HepG2 (cell line): Measurements from ENCODE around the gene UBE2J1. TPM values are rescaled to one million over a fixed set of nuclear protein-coding genes. Genes with fewer than 3 reads are reported as not detected.

Source experiments
- ARNT2 ChIP-seq: sonication (generic); formaldehyde crosslinking; IDR thresholded peaks from 2 replicates; pipeline ENCODE4 v1.8.0; 2022; ENCODE audit warnings: mild to moderate bottlenecking, low read depth, missing genetic modification reagents, moderate library complexity
- ARNTL ChIP-seq: sonication (generic); formaldehyde crosslinking; IDR thresholded peaks from 2 replicates; pipeline ENCODE4 v1.4.0; 2020; ENCODE audit warnings: mild to moderate bottlenecking, missing genetic modification reagents
- BRCA1 ChIP-seq: sonication (generic); formaldehyde crosslinking; IDR thresholded peaks from 2 replicates; pipeline ENCODE4 v1.4.0; 2020; ENCODE audit warnings: missing genetic modification reagents
- GATAD2A ChIP-seq: IDR thresholded peaks from 2 replicates; pipeline ENCODE4 v1.6.1; 2016
- HNRNPH1 ChIP-seq: fragments of 200-400 bp; formaldehyde crosslinking; optimal IDR thresholded peaks from 2 replicates; pipeline ENCODE3; 2017; ENCODE audit warnings: mild to moderate bottlenecking, low read depth, low read length
- IRF2 ChIP-seq: IDR thresholded peaks from 2 replicates; pipeline ENCODE4 v1.6.1; 2018; ENCODE audit warnings: missing genetic modification reagents, missing compliant biosample characterization
- JARID2 ChIP-seq: sonication (generic); formaldehyde crosslinking; IDR thresholded peaks from 2 replicates; pipeline ENCODE4 v1.8.1; 2023; ENCODE audit warnings: missing genetic modification reagents, inconsistent platforms; ENCODE audit not compliant: insufficient replicate concordance
- JUNB ChIP-seq: sonication (generic); formaldehyde crosslinking; IDR thresholded peaks from 2 replicates; pipeline ENCODE4 v1.8.0; 2022; ENCODE audit warnings: missing genetic modification reagents, mild to moderate bottlenecking, borderline replicate concordance
- MBD4 ChIP-seq: IDR thresholded peaks from 2 replicates; pipeline ENCODE4 v1.6.1; 2012; ENCODE audit warnings: low read length, inconsistent platforms, borderline replicate concordance
- PHF20 ChIP-seq: sonication (generic); formaldehyde crosslinking; IDR thresholded peaks from 2 replicates; pipeline ENCODE4 v1.5.0; 2020; ENCODE audit warnings: mild to moderate bottlenecking, missing genetic modification reagents
- PRPF4 ChIP-seq: fragments of 200-400 bp; formaldehyde crosslinking; IDR thresholded peaks from 2 replicates; pipeline ENCODE4 v1.6.1; 2016; ENCODE audit warnings: low read length, low read depth; ENCODE audit not compliant: poor library complexity, severe bottlenecking
- RAD21 ChIP-seq: fragments of 450-650 bp; formaldehyde crosslinking; IDR thresholded peaks from 2 replicates; pipeline ENCODE4 v1.5.0; 2020; ENCODE audit warnings: mild to moderate bottlenecking
- RFX3 ChIP-seq: IDR thresholded peaks from 2 replicates; pipeline ENCODE4 v1.6.1; 2016; ENCODE audit warnings: missing biosample characterization, missing genetic modification reagents
- RFX5 ChIP-seq: IDR thresholded peaks from 2 replicates; pipeline ENCODE4 v1.6.1; 2011; ENCODE audit warnings: low read depth, low read length, improper control_type of control experiment
- SP4 ChIP-seq: sonication (generic); formaldehyde crosslinking; IDR thresholded peaks from 2 replicates; pipeline ENCODE4 v1.8.1; 2023; ENCODE audit warnings: mild to moderate bottlenecking, missing genetic modification reagents
- U2AF2 ChIP-seq: fragments of 200-400 bp; formaldehyde crosslinking; IDR thresholded peaks from 2 replicates; pipeline ENCODE4 v1.6.1; 2017; ENCODE audit warnings: low read depth, mild to moderate bottlenecking, low read length
- YY1 ChIP-seq: IDR thresholded peaks from 2 replicates; pipeline ENCODE4 v1.6.1; 2011; ENCODE audit warnings: low read length, low read depth, moderate library complexity, mild to moderate bottlenecking; ENCODE audit not compliant: insufficient read depth, insufficient replicate concordance
- ZFYVE20 ChIP-seq: sonication (generic); formaldehyde crosslinking; IDR thresholded peaks from 2 replicates; pipeline ENCODE4 v1.8.0; 2023; ENCODE audit warnings: low read depth, mild to moderate bottlenecking, moderate library complexity, missing genetic modification reagents, borderline replicate concordance
- ZNF343 ChIP-seq: sonication (generic); formaldehyde crosslinking; IDR thresholded peaks from 2 replicates; pipeline ENCODE4 v1.4.0; 2020; ENCODE audit warnings: mild to moderate bottlenecking, missing genetic modification reagents
- ZNF431 ChIP-seq: sonication (generic); formaldehyde crosslinking; IDR thresholded peaks from 2 replicates; pipeline ENCODE4 v1.9.0; 2022; ENCODE audit warnings: missing genetic modification reagents, low read depth, mild to moderate bottlenecking, borderline replicate concordance
- ZNF501 ChIP-seq: sonication (generic); formaldehyde crosslinking; IDR thresholded peaks from 2 replicates; pipeline ENCODE4 v1.5.1; 2020; ENCODE audit warnings: mild to moderate bottlenecking, moderate library complexity, missing genetic modification reagents
- polyA plus RNA-seq, 8 experiments: library from polyadenylated mRNA; depleted of rRNA in 3 of 8; stranded (reverse) in 7 of 8; unstranded in 1 of 8; fragments of >200 nt; fragmentation: Illumina TruSeq in 4 of 8; extraction: Trizol in 4 of 8; gene quantifications; 2 replicates each; pipeline versions ENCODE4 v1.2.1 to v1.2.3, GENCODE V29; 2011 to 2016; ENCODE audit warnings: low read depth in 4 of 8, missing spikeins in 1 of 8, mixed read lengths in 1 of 8; ENCODE audit not compliant: insufficient read depth in 1 of 8
- total RNA-seq, 5 experiments: library from RNA; depleted of rRNA; stranded (reverse); fragments of >200 nt; fragmentation: Illumina TruSeq; extraction: Trizol; gene quantifications; 2 replicates each; pipeline ENCODE4 v1.2.3, GENCODE V29; 2016; ENCODE audit warnings: low read depth in 1 of 5
- TF ChIP-seq, protein P1 (sequence below): IDR thresholded peaks from 2 replicates; pipeline ENCODE4 v1.6.1; 2016
- TF ChIP-seq, protein P2 (sequence below): sonication (generic); formaldehyde crosslinking; IDR thresholded peaks from 2 replicates; pipeline ENCODE4 v1.4.0; 2020; ENCODE audit warnings: mild to moderate bottlenecking, missing genetic modification reagents
- TF ChIP-seq, protein P3 (sequence below): fragments of 450-650 bp; IDR thresholded peaks from 2 replicates; pipeline ENCODE4 v1.6.1; 2017
- TF ChIP-seq, protein P4 (sequence below), 2 experiments: IDR thresholded peaks; 2 replicates each; pipeline ENCODE4 v1.6.1; 2011 to 2012; ENCODE audit warnings: low read length in 2 of 2, borderline replicate concordance in 1 of 2, low read depth in 1 of 2, mild to moderate bottlenecking in 1 of 2, moderate library complexity in 1 of 2
- TF ChIP-seq, protein P5 (sequence below): sonication (generic); formaldehyde crosslinking; IDR thresholded peaks from 2 replicates; pipeline ENCODE4 v1.8.1; 2023; ENCODE audit warnings: missing genetic modification reagents, mild to moderate bottlenecking, borderline replicate concordance

Gene UBE2J1
- total and polyA plus RNA-seq, 2 of the 13 experiments (the other 11 are each of a cell fraction or from before 2014, with no cell fraction given) = 19.3 to 24.6 TPM

DNA sequence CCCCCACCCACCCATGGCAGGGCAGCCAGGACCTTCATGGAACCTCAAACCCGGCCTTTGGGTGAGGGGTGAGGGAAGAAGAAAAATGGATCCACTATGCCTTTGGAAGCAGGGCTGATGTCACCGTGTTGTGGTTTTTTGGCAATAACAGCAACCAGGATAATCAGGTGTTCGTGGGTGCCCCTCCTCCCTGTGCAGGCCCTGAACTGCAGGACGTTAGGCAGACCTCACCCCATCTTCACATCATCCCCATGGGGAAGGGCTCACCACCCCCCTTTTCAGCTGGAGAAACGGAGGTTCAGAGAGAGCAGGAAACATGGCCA lies 41.0 kb downstream of the UBE2J1 start (continued):
- TF ChIP-seq ZNF431 (CRISPR knock-in tag) (no peak), ZNF501 (peak; percentile 66; the same call in 1 of the 2 replicates), JARID2 (CRISPR knock-in tag) (no peak), BRCA1 (CRISPR knock-in tag) (no peak), RFX3 (CRISPR knock-in tag) (no peak), IRF2 (CRISPR knock-in tag) (0 out of 2 replicates have a peak, but pooled peaks have one; percentile 18), ZFYVE20 (CRISPR knock-in tag) (no peak), SP4 (CRISPR knock-in tag) (0 out of 2 replicates have a peak, but pooled peaks have one; percentile 23), ARNT2 (CRISPR knock-in tag) (no peak), HNRNPH1 (no peak), ARNTL (CRISPR knock-in tag) (no peak), YY1 (no peak), U2AF2 (no peak), GATAD2A (CRISPR knock-in tag) (no peak), ZNF343 (CRISPR knock-in tag) (no peak), PRPF4 (no peak), MBD4 (no peak), RFX5 (no peak), PHF20 (CRISPR knock-in tag) (no peak), RAD21 (CRISPR knock-in tag) (peak; percentile 65; the same call in 1 of the 2 replicates), JUNB (no peak)
- TF ChIP-seq, protein P1, sequence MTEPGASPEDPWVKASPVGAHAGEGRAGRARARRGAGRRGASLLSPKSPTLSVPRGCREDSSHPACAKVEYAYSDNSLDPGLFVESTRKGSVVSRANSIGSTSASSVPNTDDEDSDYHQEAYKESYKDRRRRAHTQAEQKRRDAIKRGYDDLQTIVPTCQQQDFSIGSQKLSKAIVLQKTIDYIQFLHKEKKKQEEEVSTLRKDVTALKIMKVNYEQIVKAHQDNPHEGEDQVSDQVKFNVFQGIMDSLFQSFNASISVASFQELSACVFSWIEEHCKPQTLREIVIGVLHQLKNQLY (CRISPR knock-in tag) = no peak
- TF ChIP-seq, protein P2, sequence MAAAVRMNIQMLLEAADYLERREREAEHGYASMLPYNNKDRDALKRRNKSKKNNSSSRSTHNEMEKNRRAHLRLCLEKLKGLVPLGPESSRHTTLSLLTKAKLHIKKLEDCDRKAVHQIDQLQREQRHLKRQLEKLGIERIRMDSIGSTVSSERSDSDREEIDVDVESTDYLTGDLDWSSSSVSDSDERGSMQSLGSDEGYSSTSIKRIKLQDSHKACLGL (CRISPR knock-in tag) = no peak
- TF ChIP-seq, protein P3, sequence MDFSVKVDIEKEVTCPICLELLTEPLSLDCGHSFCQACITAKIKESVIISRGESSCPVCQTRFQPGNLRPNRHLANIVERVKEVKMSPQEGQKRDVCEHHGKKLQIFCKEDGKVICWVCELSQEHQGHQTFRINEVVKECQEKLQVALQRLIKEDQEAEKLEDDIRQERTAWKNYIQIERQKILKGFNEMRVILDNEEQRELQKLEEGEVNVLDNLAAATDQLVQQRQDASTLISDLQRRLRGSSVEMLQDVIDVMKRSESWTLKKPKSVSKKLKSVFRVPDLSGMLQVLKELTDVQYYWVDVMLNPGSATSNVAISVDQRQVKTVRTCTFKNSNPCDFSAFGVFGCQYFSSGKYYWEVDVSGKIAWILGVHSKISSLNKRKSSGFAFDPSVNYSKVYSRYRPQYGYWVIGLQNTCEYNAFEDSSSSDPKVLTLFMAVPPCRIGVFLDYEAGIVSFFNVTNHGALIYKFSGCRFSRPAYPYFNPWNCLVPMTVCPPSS = no peak
- TF ChIP-seq, protein P4, sequence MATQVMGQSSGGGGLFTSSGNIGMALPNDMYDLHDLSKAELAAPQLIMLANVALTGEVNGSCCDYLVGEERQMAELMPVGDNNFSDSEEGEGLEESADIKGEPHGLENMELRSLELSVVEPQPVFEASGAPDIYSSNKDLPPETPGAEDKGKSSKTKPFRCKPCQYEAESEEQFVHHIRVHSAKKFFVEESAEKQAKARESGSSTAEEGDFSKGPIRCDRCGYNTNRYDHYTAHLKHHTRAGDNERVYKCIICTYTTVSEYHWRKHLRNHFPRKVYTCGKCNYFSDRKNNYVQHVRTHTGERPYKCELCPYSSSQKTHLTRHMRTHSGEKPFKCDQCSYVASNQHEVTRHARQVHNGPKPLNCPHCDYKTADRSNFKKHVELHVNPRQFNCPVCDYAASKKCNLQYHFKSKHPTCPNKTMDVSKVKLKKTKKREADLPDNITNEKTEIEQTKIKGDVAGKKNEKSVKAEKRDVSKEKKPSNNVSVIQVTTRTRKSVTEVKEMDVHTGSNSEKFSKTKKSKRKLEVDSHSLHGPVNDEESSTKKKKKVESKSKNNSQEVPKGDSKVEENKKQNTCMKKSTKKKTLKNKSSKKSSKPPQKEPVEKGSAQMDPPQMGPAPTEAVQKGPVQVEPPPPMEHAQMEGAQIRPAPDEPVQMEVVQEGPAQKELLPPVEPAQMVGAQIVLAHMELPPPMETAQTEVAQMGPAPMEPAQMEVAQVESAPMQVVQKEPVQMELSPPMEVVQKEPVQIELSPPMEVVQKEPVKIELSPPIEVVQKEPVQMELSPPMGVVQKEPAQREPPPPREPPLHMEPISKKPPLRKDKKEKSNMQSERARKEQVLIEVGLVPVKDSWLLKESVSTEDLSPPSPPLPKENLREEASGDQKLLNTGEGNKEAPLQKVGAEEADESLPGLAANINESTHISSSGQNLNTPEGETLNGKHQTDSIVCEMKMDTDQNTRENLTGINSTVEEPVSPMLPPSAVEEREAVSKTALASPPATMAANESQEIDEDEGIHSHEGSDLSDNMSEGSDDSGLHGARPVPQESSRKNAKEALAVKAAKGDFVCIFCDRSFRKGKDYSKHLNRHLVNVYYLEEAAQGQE (IDR thresholded peaks at IDR 0.05; ENCODE audit: borderline replicate concordance in 1 of 2, low read depth in 1 of 2, low read length in 2 of 2) = no peak
- TF ChIP-seq, protein P5, sequence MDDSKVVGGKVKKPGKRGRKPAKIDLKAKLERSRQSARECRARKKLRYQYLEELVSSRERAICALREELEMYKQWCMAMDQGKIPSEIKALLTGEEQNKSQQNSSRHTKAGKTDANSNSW (CRISPR knock-in tag) = no peak
